ENCODE data around the gene JAKMIP1.

GRCh38 chr4:6121276-6121850 lies 79.0 kb downstream of the JAKMIP1 start:
- TF ChIP-seq CTCF (IDR thresholded peaks at IDR 0.05) (no peak), POLR2AphosphoS5 (IDR thresholded peaks at IDR 0.05) (no peak), POLR2A (IDR thresholded peaks at IDR 0.05) (no peak)

Measured in upper lobe of left lung (tissue), 4 donors.